ENCODE results near the gene IRF9. TPM values are rescaled to one million over a fixed set of nuclear protein-coding genes. Genes with fewer than 3 reads are reported as not detected.

Gene IRF9
- total and polyA plus RNA-seq, 2 of the 13 experiments (the other 11 are each of a cell fraction or from before 2014, with no cell fraction given), result 14.9 to 49.7 TPM

DNA sequence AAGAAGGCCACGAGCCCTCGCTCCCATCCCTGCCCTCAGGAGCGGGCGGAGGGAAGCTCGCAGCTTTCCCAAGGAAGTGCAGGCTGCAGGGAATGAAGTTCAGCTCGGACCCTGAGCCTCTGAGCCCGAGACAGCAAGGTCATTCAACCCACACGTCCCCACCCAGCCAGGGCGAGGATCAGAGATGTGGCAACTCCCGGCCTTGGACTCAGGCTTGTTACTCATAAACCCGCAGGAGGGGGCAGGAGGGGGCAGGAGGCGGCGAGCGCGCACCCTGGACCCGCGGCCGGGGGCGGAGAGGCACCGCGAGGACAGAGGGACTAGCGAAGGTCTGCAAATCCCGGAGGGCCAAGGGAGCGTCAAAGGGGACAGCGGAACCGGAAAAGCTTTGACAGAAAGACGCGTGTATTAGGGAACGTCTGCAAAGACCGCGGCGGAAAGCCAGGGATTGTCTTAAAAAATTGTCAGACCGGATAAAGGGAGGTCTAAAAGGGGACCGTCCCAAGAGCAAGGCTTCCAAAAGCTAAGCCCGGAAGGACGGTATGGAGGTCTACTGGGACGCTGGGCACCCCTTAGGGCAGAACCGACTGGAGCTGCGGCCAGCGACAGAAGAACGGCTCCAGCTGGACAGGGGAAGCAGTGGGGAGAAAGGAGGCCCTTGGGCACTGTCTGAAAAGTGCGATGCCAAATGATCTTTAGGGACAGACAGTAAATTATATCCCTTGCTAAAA is 47.1 kb upstream of the IRF9 start (continued):
- TF ChIP-seq, protein P1, sequence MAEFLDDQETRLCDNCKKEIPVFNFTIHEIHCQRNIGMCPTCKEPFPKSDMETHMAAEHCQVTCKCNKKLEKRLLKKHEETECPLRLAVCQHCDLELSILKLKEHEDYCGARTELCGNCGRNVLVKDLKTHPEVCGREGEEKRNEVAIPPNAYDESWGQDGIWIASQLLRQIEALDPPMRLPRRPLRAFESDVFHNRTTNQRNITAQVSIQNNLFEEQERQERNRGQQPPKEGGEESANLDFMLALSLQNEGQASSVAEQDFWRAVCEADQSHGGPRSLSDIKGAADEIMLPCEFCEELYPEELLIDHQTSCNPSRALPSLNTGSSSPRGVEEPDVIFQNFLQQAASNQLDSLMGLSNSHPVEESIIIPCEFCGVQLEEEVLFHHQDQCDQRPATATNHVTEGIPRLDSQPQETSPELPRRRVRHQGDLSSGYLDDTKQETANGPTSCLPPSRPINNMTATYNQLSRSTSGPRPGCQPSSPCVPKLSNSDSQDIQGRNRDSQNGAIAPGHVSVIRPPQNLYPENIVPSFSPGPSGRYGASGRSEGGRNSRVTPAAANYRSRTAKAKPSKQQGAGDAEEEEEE (CRISPR knock-in tag; IDR thresholded peaks at IDR 0.05; ENCODE audit: borderline replicate concordance), result peak; percentile 55
- peak; percentile 49; the same call in 1 of the 2 replicates for TF ChIP-seq ZNF510 (CRISPR knock-in tag; IDR thresholded peaks at IDR 0.05; ENCODE audit: low read depth)
- TF ChIP-seq ZNF724P (CRISPR knock-in tag; IDR thresholded peaks at IDR 0.05; ENCODE audit: borderline replicate concordance), result peak; percentile 94; the same call in 1 of the 2 replicates
- peak; percentile 89 for TF ChIP-seq NR2F6 (IDR thresholded peaks at IDR 0.05)
- TF ChIP-seq NR2F6 (CRISPR knock-in tag; IDR thresholded peaks at IDR 0.05), result peak; percentile 99
- TF ChIP-seq ATRX (CRISPR knock-in tag; IDR thresholded peaks at IDR 0.05; ENCODE audit: borderline replicate concordance), result no peak
- TF ChIP-seq ZNF670 (CRISPR knock-in tag; IDR thresholded peaks at IDR 0.05; ENCODE audit: borderline replicate concordance), result no peak
- peak; percentile 83 for TF ChIP-seq ZBTB3 (CRISPR knock-in tag; IDR thresholded peaks at IDR 0.05; ENCODE audit: borderline replicate concordance, low read depth)
- peak; percentile 97 for TF ChIP-seq ZSCAN31 (CRISPR knock-in tag; IDR thresholded peaks at IDR 0.05; ENCODE audit: low read depth)
- TF ChIP-seq ZKSCAN5 (CRISPR knock-in tag; IDR thresholded peaks at IDR 0.05), result 0 out of 2 replicates have a peak, but pooled peaks have one; percentile 12
- TF ChIP-seq ZNF543 (CRISPR knock-in tag; IDR thresholded peaks at IDR 0.05), result peak; percentile 99
- no peak for TF ChIP-seq ZNF3 (CRISPR knock-in tag; IDR thresholded peaks at IDR 0.05)
- peak; percentile 83 for TF ChIP-seq HMG20A (CRISPR knock-in tag; IDR thresholded peaks at IDR 0.05; ENCODE audit: borderline replicate concordance)
- TF ChIP-seq, protein P2, sequence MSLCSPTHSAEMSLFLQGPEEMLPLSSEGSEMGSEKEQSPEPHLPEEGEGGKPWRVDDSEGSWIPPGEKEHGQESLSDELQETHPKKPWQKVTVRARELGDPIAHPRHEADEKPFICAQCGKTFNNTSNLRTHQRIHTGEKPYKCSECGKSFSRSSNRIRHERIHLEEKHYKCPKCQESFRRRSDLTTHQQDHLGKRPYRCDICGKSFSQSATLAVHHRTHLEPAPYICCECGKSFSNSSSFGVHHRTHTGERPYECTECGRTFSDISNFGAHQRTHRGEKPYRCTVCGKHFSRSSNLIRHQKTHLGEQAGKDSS (CRISPR knock-in tag; IDR thresholded peaks at IDR 0.05; ENCODE audit: borderline replicate concordance, low read depth), result peak; percentile 93
- peak; percentile 99 for TF ChIP-seq MIER3 (CRISPR knock-in tag; IDR thresholded peaks at IDR 0.05; ENCODE audit: borderline replicate concordance)
- TF ChIP-seq GATA4 (IDR thresholded peaks at IDR 0.05; ENCODE audit: borderline replicate concordance, low read depth), result peak; percentile 94
- TF ChIP-seq, protein P3, sequence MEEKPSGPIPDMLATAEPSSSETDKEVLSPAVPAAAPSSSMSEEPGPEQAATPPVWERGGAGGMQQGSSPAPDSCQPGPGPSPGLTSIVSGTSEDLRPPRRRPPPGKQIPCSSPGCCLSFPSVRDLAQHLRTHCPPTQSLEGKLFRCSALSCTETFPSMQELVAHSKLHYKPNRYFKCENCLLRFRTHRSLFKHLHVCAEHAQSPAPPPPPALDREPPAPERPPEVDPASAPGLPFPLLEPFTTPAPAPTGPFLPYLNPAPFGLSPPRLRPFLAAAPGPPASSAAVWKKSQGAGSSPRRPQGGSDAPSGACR (CRISPR knock-in tag; IDR thresholded peaks at IDR 0.05), result peak; percentile 100
- peak; percentile 98 for TF ChIP-seq ZNF713 (CRISPR knock-in tag; IDR thresholded peaks at IDR 0.05)
- TF ChIP-seq ZSCAN20 (CRISPR knock-in tag; IDR thresholded peaks at IDR 0.05; ENCODE audit: borderline replicate concordance), result peak; percentile 25; the same call in 1 of the 2 replicates
- peak; percentile 98 for TF ChIP-seq ZBTB38 (CRISPR knock-in tag; IDR thresholded peaks at IDR 0.05)
- TF ChIP-seq AHR (CRISPR knock-in tag; IDR thresholded peaks at IDR 0.05), result peak; percentile 86
- TF ChIP-seq, protein P4, sequence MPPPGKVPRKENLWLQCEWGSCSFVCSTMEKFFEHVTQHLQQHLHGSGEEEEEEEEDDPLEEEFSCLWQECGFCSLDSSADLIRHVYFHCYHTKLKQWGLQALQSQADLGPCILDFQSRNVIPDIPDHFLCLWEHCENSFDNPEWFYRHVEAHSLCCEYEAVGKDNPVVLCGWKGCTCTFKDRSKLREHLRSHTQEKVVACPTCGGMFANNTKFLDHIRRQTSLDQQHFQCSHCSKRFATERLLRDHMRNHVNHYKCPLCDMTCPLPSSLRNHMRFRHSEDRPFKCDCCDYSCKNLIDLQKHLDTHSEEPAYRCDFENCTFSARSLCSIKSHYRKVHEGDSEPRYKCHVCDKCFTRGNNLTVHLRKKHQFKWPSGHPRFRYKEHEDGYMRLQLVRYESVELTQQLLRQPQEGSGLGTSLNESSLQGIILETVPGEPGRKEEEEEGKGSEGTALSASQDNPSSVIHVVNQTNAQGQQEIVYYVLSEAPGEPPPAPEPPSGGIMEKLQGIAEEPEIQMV (CRISPR knock-in tag; IDR thresholded peaks at IDR 0.05; ENCODE audit: low read depth), result peak; percentile 87
- TF ChIP-seq ZNF678 (CRISPR knock-in tag; IDR thresholded peaks at IDR 0.05), result 0 out of 2 replicates have a peak, but pooled peaks have one; percentile 81
- TF ChIP-seq IKZF1 (IDR thresholded peaks at IDR 0.05), result no peak
- peak; percentile 65 for TF ChIP-seq ZNF629 (CRISPR knock-in tag; conservative IDR thresholded peaks at IDR 0.05)
- no peak for TF ChIP-seq CHCHD3 (CRISPR knock-in tag; IDR thresholded peaks at IDR 0.05)
- peak; percentile 93 for TF ChIP-seq HMG20B (CRISPR knock-in tag; conservative IDR thresholded peaks at IDR 0.05)

Measured in HepG2 (cell line).